Suppressor macrophage (primary cell): ENCODE results near the gene GNG7.
"Not testable (repeated sequence)": the region's sequence is repeated elsewhere in the genome, so short reads cannot be mapped to it uniquely, and the experiment has no call there.

Source experiments
- DNase-seq, 4 experiments: peaks; one replicate each; pipeline ENCODE4 v3.0.0-alpha.2; 2020 to 2022

GNG7 gene

DNA sequence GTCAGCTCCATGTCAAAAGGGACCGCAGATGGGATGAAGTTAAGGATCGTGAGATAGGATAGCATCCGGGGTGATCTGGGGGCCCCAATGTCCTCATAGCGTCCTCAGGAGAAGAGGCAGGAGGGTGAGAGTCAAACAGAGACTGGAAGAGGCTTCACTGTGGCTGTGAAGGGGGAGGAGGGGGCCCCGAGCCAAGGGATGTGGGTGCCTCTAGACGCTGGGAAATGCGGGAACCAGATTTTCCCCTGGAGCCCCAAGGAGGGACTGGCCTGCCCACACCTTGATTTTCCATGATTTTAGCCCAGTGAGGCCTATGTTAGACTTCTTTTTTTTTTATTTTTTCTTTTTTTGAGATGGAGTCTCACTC is 61.2 kb downstream of the GNG7 start:
- no peak for DNase-seq

DNA sequence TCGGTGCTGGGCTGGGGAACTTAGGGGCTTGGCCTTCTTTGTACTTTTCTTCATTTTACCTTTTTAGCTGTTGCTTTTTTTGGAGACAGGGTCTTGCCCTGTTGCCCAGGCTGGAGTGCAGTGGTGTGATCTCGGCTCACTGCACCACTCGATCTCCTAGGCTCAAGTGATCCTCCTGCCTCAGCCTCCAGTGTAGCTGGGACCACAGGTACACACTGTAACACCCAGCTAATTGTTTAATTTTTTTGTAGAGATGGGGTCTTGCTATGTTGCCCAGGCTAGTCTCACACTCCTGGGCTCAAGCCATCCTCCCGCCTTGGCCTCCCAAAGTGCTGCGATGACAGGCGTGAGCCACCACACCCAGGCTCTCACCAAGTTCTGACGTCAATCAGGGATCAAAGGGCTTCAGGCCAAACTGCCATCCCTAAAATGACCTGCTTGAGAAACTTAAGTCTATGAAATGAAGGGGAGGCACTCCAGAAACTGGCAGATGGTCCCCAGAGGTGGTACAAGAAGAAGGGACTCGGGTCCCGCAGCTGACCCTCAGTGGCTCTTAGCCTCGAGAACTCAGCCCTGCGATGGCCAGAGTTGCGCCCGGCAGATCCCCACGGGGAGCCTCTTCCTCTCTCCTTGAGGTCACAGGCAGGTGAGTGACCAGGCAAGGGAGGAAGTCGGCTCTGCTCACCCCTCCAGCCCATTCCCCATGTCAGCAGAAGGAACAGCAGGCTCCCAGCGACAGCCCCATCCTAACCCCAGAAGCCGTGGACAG is 61.7 kb downstream of the GNG7 start:
- DNase-seq = no peak

DNA sequence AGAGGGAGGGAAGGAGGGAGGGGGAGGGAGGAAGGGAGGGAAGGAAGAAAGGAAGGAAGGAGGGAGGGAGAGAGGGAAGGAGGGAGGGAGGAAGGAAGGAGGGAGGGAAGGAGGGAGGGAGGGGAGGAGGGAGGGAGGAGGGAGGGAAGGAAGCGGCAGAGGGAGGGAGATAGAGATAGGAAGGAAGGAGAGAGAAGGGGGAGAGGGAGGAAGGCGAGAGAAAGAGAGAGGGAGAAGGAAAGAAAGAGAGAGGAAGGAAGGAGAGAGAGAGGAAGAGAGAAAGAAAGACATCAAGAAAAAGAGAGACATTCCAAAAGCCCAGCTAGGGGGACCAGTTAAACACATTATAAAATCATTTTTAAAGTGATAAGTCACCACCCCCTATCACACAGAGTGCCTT is 62.5 kb downstream of the GNG7 start:
- DNase-seq = no peak

GRCh38 chr19:2638417-2638940 is 64.0 kb downstream of the GNG7 start:
- DNase-seq = no peak

DNA sequence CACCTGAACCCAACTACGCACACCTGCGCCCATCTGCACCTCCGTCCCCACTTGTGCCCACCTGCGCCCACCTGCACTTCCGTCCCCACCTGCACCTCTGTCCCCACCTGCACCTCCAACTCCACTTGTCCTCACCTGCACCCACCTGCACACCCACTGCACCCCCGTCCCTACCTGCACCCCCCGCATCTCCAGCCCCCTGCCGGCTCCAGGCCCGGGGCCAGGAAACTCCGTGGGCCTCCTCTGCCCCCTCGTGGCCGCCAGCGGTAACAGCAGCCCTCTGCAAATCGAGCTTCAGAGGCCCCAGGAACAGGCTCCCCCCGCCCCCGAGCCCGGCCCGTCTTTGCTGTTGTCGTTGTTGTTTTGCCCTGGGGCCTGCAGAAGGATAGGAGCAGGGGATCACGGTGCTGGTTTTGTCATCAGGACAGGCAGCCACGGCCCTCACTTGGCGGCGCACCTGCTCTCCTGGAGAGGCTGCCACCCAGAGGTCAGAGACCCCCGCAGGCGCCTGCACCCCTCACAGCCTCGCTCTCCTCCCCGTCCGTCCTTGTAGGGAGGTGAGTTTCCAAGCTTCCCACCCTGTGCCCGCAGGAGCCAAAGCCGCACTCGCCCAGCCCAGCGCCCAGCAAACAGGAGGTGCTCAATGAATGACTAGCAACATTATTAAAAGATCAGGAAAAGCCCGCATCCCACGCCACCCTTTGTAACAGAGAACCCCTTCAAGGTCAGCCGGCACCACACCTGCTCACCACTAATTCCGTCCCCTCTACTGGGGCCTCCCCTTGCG is 65.4 kb downstream of the GNG7 start:
- DNase-seq = peak; percentile 65 to 81 (median 76)

GRCh38 chr19:2636141-2636896 is 66.2 kb downstream of the GNG7 start:
- no peak for DNase-seq

GRCh38 chr19:2634960-2635359 is 67.5 kb downstream of the GNG7 start:
- DNase-seq = no peak

DNA sequence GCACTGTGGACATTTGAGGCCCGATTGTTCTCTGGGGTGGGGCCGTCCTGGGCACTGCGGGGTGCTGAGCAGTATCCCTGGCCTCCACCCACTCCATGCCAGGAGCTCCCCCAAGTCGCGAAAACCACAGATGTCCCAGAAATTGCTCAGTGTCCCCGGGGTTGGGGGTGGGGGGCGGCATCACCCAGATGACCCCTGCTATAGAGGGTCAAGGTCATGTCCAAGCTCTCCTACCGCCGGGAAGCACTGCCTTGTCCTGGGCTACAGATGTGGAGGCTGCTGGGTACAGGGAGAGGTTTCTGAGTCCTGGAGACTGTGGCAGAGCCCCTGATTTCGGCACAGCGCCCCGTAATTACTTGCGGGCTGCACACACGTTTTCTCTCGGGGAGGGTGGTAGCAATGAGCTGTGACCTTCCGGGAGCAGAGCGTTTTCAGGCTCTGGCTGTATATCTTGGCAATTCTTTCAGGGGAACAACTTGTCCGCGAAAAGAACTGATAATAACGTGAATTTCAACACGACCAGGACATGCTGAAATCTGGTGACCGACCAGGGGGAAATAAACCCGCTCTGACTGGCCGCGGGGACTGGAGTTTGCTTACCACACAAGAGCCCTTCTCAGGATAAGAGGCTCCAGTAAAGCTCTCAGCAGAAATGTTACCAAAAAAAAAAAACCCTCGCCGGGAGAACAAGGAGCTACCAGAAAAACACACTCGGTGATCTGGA is 68.1 kb downstream of the GNG7 start:
- peak; percentile 63 to 71 (median 68) for DNase-seq

DNA sequence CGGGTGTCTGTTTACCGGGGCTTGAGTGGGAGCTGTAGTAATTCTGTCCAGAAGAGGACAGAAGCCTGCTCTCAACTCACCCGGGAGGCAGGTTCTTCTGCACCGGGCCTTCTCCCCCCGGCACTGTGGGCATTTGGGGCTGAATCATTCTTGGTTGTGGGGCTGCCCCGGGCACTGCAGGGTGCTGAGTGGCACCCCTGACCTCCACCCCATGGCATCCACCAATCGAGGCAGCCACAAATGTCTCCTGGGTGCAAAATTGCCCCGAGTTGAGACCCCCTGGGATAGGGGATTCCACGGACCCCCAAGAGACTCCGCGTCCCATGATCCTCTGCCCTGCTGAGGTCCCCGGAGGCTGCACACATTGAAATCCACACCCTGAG is 68.8 kb downstream of the GNG7 start:
- DNase-seq = no peak

DNA sequence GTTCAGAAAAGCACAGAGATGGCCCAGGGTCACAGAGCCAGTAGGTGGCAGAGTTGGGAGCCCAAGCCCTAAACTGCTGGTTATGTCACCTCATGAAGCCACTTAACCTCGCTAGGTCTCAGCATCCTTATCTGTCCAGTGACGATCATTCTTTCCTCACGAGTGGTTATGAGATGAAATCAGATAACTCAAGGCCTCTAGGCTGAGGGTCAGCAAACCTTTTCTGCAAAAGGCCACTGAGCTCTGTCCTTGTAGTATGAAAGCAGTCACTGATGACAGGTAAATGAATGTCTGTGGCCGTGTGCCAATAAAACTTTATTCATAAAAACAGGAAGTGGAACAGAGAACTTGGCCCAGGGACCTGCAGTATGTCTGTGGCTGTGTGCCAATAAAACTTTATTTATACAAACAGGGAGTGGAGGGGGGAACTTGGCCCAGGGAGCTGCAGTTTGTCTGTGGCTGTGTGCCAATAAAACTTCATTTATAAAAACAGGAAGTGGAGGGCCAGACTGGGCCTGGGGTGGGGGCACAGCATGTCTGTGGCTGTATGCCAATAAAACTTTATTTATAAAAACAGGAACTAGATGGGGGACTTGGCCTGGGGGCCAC is 71.2 kb downstream of the GNG7 start:
- DNase-seq = peak; percentile 81 to 92 (median 88)

DNA sequence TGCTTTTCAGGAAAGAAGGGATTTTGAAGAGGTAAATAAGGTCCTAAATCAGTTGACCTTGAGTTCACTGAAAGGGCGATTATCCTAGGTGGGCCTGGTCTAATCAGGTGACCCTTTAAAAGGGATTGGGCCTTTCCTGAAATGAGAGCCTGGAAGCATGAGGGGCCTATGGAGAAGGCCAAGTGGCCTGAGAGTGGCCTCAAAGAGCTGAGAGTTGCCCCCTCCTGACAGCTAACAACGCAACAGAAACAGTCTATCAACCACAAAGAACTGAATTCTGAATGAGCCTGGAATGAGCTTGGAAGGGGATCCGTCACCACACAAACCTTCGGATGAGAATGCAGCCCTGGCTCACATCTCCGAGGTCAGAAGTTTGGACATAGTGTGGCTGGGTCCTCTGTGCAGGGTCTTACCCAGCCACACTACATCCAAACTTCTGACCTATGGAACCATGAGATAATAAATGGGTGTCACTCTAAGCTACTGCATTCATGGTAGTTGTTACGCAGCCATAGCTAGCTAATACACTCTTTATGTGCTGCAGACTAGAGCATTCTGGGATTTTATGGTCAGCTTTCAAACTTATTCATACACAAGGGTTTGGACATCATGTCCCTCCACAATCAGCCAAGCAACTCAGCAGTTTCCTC is 72.0 kb downstream of the GNG7 start:
- no peak for DNase-seq

DNA sequence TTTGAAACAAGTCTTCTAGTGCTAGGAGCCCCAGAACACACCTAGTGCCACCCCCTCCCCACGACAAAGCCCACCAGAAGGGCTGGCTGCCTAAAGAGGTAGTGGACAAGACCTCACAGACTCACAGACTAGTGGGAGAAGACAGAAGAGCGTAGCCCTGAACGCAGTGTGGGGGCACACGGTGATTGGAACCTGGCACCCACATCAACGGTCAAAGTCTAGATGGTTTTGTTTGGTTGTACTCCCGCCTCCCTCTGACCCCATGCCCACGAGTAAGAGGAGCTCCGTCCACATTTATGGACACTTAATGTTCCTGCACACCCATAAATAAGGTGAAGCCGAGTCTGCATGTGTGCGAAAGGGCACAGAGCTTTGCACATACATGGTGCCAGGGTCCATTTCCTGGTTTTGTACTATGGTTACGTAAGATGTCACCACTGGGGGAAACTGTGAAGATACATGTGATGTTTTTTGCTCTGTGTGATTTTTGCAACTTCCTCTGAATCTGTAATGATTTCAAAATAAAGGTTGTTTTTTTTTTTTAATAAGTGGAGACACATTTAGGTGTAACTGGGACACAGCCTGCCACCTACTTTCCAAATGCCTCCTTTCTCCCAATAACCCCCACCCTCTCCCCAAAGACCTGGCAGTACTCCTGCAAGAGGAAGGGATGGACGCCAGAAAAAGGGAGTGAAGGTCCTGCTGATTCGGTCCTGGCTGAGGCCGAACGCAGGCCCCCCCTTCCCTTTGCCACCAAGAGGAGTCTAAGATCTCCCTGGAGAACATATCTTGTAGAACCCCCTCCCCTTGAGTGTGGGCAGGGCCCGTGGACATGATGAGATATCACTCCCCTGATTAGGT is 72.8 kb downstream of the GNG7 start:
- DNase-seq = peak; percentile 78 to 95 (median 89)

- DNase-seq = no peak
These were observed 73.9 kb downstream of the GNG7 start for GRCh38 chr19:2628597-2628996.

- peak in 1 of 4 experiments; percentile 36 for DNase-seq
These were observed 74.6 kb downstream of the GNG7 start for GRCh38 chr19:2627855-2628254.

DNA sequence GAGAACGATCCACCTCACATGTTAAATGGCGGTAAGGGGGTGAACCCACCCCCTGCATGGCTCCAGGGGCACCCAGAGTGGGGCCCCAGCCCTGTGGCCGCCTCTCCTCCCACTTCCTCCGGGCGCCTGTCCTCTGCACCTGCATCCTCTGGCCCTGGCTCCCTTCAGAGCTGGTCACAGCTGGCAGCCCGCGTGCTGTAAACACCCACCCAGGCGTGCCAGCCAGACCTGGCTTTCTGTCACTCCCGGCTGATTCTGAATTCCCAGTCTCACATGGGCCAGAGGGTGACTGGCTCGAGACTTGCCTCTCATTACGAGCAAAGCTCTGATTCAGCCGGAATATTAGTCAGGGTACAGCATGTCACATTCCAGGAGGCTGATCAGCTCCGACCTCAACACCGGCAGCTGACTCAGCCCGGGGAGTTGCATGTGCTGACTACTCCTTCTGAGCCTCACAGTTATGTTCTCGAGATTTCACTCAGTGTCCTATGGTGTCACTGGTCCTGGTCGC is 75.1 kb downstream of the GNG7 start:
- peak; percentile 89 to 96 (median 90) for DNase-seq

DNA sequence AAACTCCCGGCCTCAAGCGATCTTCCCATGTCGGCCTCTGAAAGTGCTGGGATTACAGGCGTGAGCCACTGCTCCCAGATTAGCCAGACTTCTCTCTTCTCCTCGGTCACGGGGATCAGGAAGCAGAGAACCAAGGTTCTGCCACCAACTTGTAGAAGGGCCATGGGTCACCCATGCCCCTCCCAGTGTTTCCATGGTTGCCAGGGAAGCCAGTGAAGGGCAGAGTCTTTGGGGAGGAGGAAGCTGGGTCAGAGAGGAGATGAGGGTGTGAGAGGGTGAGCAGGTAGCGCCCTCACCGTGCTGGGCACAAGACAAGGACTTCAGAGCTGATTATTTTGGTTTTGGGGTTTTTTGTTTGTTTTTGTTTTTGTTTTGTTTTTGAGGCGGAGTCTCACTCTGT is 77.1 kb downstream of the GNG7 start:
- DNase-seq = peak; percentile 83 to 93 (median 91)

GRCh38 chr19:2624537-2625091 is 77.9 kb downstream of the GNG7 start:
- DNase-seq = peak in 1 of 4 experiments; percentile 1

GRCh38 chr19:2623798-2624197 is 78.7 kb downstream of the GNG7 start:
- DNase-seq = no peak

DNA sequence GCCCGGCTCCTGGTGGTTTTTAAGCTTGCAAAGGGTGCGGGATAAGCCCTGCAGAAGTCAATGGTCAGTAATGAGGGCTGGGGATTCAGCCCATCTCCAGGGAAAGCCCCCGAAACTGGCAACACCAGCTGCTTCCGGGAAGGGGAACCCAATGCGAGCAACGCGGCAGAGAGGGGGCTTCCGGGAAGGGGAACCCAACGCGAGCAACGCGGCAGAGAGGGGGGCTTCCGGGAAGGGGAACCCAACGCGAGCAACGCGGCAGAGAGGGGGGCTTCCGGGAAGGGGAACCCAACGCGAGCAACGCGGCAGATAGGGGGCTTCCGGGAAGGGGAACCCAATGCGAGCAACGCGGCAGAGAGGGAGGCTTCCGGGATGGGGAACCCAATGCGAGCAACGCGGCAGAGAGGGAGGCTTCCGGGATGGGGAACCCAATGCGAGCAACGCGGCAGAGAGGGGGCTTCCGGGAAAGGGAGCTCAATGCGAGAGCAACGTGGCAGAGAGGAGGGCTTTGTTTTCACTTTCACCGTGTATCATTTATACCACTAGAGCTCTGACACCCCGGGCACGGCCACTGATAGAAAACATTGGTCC is 80.0 kb downstream of the GNG7 start:
- not testable (repeated sequence) for DNase-seq
